Skeletal muscle cell (primary cell): ENCODE measurements around the gene TP53.

Experiments used
- DNase-seq: peaks from one replicate; pipeline ENCODE4 v3.0.0-alpha.2; 2010; ENCODE audit warnings: low read depth
- H3K4me3 ChIP-seq: 2 replicates; pipeline ENCODE4 v1.5.1; 2011; ENCODE audit warnings: low read depth, mild to moderate bottlenecking, control low read depth, low read length, moderate library complexity

The TP53 gene

DNA sequence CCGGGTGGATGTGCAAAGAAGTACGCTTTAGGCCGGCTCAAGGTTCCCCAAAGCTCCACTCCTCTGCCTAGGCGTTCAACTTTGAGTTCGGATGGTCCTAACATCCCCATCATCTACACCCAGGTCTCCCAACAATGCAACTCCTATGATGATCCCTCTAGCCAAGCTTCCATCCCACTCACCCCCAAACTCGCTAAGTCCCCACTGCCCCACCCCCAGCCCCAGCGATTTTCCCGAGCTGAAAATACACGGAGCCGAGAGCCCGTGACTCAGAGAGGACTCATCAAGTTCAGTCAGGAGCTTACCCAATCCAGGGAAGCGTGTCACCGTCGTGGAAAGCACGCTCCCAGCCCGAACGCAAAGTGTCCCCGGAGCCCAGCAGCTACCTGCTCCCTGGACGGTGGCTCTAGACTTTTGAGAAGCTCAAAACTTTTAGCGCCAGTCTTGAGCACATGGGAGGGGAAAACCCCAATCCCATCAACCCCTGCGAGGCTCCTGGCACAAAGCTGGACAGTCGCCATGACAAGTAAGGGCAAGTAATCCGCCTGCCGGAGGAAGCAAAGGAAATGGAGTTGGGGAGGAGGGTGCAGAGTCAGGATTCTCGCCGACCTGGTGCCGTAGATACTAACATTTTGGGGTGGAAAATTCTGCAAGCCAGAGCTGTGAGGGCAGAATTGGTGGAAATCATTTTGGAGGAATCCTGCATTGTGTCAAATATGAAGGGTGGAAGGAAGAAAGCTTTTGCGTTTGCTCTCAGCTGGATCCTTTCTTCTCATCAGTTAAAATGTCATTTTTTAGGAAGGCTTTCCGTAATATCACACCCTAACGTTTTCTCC, at the start of gene TP53:
TSS of gene TP53 (minus strand) at position 419 of the 836 bp plus-strand sequence. CDS start 10,896 bp downstream, outside the sequence.
- DNase-seq = peak; percentile 65
- H3K4me3 ChIP-seq = peak within 1 kb of the TSS; percentile 99

- DNase-seq = no peak
- no peak overlapping the region for H3K4me3 ChIP-seq
These were observed 45.8 kb upstream of the TP53 start for GRCh38 chr17:7732981-7733539.

GRCh38 chr17:7729816-7730215, 42.5 kb upstream of the TP53 start:
- H3K4me3 ChIP-seq = no peak overlapping the region
- no peak for DNase-seq

DNA sequence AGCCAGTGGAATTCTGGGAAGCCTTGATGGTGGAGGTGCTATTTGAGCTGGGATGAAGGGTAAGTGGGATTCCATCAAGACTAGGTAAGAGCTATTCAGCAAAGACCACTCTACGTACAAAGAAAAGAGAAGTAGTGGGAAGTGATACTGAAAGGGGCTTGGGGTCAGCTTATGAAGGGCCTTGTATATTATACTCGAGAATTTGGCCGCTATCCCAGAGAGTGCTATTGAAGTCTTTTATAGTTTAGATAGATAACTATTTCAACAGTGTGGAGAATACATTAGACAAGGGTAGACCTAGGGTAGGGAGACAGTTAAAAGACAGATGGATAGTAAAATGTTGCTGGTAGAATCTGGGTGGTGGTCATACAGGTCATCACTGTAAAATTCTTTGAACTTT, 40.6 kb upstream of the TP53 start:
- DNase-seq = no peak
- no peak overlapping the region for H3K4me3 ChIP-seq

DNA sequence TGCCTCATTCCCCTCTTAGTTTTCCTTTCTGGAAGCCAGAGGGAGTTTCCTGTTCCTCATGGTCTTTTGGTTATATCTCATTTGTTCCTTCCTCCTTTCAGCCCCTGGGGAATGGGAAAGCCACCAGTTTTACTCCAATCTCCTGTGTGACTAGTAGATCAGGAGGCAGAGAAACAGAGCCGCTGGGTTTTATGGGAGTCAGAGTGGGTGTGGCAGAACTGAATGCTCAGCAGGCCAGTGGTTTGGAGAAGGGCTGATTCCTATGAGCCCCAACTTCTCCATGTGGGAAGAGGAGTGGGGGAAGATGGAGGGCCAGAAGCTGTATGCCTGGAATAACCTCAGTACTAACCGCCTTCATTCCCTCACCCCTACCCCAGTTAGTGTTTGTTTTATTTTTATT, 34.3 kb upstream of the TP53 start:
- no peak overlapping the region for H3K4me3 ChIP-seq
- DNase-seq = no peak

DNA sequence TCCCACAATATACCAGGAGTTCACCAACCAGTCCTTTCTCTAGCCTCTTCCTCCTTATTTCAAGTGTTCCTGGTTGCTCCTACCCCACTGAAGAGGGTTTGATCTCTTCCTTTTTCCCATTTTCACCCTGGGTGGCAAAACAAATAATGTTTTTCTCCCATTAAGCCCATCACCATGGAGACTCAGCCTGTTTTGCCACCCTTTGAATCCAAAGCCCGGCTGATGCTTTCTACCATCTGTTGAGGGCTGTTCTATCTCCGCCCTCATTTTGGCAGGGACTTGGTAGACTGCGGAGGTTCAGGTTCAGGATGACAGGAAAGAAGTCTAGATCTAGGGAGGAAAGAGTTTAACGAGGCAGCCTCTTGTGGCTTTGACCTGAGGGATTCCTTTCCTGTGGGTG, 32.8 kb upstream of the TP53 start:
- DNase-seq = no peak
- H3K4me3 ChIP-seq = no peak overlapping the region

DNA sequence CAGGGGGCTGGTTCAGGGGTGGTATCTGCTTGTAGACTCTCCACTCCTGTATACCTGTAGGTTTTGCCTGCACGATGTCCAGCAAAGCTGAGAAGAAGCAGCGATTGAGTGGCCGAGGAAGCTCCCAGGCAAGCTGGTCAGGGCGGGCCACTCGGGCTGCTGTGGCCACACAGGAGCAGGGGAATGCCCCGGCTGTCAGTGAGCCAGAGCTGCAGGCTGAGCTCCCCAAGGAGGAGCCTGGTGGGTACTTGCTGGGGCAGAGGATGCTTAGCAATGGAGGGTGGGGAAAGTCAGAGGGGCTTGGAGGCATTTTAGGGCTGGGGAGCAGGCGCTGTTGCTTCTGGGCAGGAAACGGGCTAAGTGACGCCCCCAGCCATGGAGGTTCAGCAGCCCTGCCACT, 32.4 kb upstream of the TP53 start:
- H3K4me3 ChIP-seq = no peak overlapping the region
- no peak for DNase-seq

- DNase-seq = peak; percentile 5
- peak overlapping the region; percentile 68 for H3K4me3 ChIP-seq
These were observed 30.6 kb upstream of the TP53 start for GRCh38 chr17:7717756-7718350.

DNA sequence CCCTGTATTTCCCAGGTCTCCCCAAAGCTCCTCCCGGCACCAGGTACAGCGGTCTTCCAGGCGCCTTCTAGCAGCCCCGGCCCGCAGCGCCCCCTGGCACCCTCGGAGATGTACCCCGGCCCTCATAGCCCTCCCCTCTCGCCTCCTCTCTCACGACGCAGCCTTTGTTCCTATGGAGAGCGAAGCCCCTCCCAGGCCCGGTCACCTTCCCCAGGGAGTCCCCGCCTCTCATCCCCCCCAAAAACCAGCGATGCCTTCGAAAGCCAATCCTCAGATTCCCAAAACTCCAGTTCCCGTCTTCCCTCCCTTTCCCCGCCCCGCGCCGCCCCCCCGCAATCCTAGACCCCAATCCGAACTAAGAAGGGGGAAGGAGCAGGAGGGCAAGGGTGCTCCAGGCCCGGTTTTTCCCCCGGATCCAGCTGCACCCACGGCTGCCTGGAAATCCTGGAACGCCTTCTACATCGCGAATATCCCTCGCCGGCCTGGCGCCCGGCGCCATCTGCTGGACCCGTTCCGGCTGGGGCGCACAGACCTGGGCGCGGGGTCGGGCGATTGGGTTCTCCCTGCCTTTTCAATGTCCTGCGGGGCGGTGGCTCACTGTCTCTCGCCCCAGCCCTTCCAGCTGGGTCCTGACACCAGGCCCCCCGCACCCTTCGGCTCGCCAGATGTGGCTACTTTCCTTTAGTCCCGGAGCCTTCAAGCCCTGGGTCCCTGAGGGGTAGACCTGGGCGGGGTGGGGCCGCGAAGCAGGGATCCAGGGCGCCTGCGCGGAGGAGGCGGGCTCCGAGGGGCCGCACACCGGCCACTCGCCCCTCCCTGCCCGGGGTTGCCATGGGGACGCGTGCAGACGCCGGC, 29.8 kb upstream of the TP53 start, which contains the start of gene DNAH2:
TSS of gene DNAH2 (plus strand) at position 844 of the 855 bp plus-strand sequence. CDS start 1,991 bp downstream, outside the sequence.
- DNase-seq = peak; percentile 59
- peak within 1 kb of the TSS; percentile 68 for H3K4me3 ChIP-seq

GRCh38 chr17:7715936-7716886, 28.9 kb upstream of the TP53 start:
- DNase-seq = no peak
- peak overlapping the region; percentile 68 for H3K4me3 ChIP-seq

- no peak overlapping the region for H3K4me3 ChIP-seq
- DNase-seq = no peak
These were observed 27.7 kb upstream of the TP53 start for GRCh38 chr17:7714721-7715594.

GRCh38 chr17:7713782-7714181, 26.5 kb upstream of the TP53 start:
- DNase-seq = no peak

GRCh38 chr17:7712111-7712771, 25.0 kb upstream of the TP53 start:
- no peak for DNase-seq
- H3K4me3 ChIP-seq = no peak overlapping the region

More at GRCh38 chr17:7713782-7714181, 26.5 kb upstream of the TP53 start:
- no peak overlapping the region for H3K4me3 ChIP-seq

GRCh38 chr17:7711051-7711755, 23.9 kb upstream of the TP53 start:
- DNase-seq = no peak
- H3K4me3 ChIP-seq = no peak overlapping the region

DNA sequence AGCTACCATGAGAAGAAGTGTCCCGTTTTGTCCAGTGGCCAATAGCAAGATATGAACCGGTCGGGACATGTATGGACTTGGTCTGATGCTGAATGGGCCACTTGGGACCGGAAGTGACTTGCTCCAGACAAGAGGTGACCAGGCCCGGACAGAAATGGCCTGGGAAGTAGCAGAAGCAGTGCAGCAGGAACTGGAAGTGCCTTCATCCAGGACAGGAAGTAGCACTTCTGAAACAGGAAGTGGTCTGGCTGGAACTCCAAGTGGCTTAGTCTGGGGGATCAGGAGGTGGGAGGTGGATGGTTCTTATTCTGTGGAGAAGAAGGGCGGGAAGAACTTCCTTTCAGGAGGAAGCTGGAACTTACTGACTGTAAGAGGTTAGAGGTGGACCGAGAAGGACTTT, 23.0 kb upstream of the TP53 start:
- DNase-seq = no peak
- no peak overlapping the region for H3K4me3 ChIP-seq

DNA sequence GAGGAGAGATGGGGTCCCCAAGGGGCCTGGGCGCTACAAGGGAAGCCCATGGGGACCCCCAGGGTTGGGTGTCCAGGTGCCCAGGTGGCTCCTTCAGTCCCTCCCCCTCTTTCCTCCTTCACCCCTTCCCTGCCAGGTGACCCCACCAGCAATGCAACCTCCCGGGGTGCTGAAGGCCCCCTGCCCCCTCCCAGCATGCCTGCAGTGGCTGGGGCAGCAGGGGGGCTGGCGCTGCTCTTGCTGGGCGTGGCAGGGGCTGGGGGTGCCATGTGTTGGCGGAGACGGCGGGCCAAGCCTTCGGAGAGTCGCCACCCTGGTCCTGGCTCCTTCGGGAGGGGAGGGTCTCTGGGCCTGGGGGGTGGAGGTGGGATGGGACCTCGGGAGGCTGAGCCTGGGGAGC, 21.7 kb upstream of the TP53 start:
- no peak for DNase-seq
- H3K4me3 ChIP-seq = no peak overlapping the region
